GM18508 (cell line): Measurements from ENCODE around the gene IGF1R.

ENCODE experiments used
- ATAC-seq: cut with Tn5 transposase; IDR thresholded peaks from one replicate; pipeline ENCODE4 v1.9.1; 2021; ENCODE audit warnings: moderate number of reproducible peaks; ENCODE audit not compliant: insufficient read depth, unreplicated experiment

Gene IGF1R

GRCh38 chr15:98668566-98669308, 20.4 kb downstream of the IGF1R start:
- no peak for ATAC-seq

- no peak for ATAC-seq
These were observed 21.3 kb downstream of the IGF1R start for GRCh38 chr15:98669638-98670037.

GRCh38 chr15:98671060-98672008, 23.0 kb downstream of the IGF1R start:
- no peak for ATAC-seq

- no peak for ATAC-seq
These were observed 24.8 kb downstream of the IGF1R start for GRCh38 chr15:98673133-98673532.

- no peak for ATAC-seq
These were observed 26.0 kb downstream of the IGF1R start for GRCh38 chr15:98674336-98674735.

- ATAC-seq = no peak
These were observed 28.4 kb downstream of the IGF1R start for GRCh38 chr15:98676586-98677270.

- ATAC-seq = no peak
These were observed 29.2 kb downstream of the IGF1R start for GRCh38 chr15:98677345-98678059.

- ATAC-seq = no peak
These were observed 30.1 kb downstream of the IGF1R start for GRCh38 chr15:98678484-98678883.

- no peak for ATAC-seq
These were observed 32.7 kb downstream of the IGF1R start for GRCh38 chr15:98681061-98681460.

- no peak for ATAC-seq
These were observed 34.8 kb downstream of the IGF1R start for GRCh38 chr15:98682992-98683701.

- ATAC-seq = no peak
These were observed 35.5 kb downstream of the IGF1R start for GRCh38 chr15:98683831-98684230.

GRCh38 chr15:98684436-98684835, 36.1 kb downstream of the IGF1R start:
- no peak for ATAC-seq

GRCh38 chr15:98684995-98685525, 36.7 kb downstream of the IGF1R start:
- no peak for ATAC-seq

- no peak for ATAC-seq
These were observed 38.6 kb downstream of the IGF1R start for GRCh38 chr15:98686983-98687382.

- no peak for ATAC-seq
These were observed 41.1 kb downstream of the IGF1R start for GRCh38 chr15:98689431-98689861.

GRCh38 chr15:98690272-98690950, 42.1 kb downstream of the IGF1R start:
- ATAC-seq = no peak

GRCh38 chr15:98692213-98692612, 43.9 kb downstream of the IGF1R start:
- no peak for ATAC-seq

- no peak for ATAC-seq
These were observed 45.8 kb downstream of the IGF1R start for GRCh38 chr15:98694161-98694560.

GRCh38 chr15:98698792-98699191, 50.5 kb downstream of the IGF1R start:
- ATAC-seq = no peak
